Panc1 (cell line): ENCODE results near the gene ELL2.

ENCODE experiments used
- POLR2AphosphoS5 ChIP-seq: IDR thresholded peaks from 2 replicates; pipeline ENCODE4 v1.6.1; 2012; ENCODE audit warnings: mild to moderate bottlenecking, low read depth, low read length, moderate library complexity
- SIN3A ChIP-seq: IDR thresholded peaks from 2 replicates; pipeline ENCODE4 v1.6.1; 2012; ENCODE audit warnings: low read depth, mild to moderate bottlenecking, low read length, moderate library complexity, borderline replicate concordance; ENCODE audit not compliant: insufficient read depth
- TF ChIP-seq, protein P1 (sequence below): fragments of 450-650 bp; IDR thresholded peaks from 2 replicates; pipeline ENCODE4 v1.5.1; 2017; ENCODE audit warnings: mild to moderate bottlenecking
- TF ChIP-seq, protein P2 (sequence below), 2 experiments: IDR thresholded peaks; 2 replicates each; pipeline ENCODE4 v1.6.1; 2011 to 2012; ENCODE audit warnings: low read depth in 2 of 2, control low read depth in 1 of 2, low read length in 1 of 2, mild to moderate bottlenecking in 1 of 2, moderate library complexity in 1 of 2; ENCODE audit not compliant: insufficient read depth in 1 of 2

DNA sequence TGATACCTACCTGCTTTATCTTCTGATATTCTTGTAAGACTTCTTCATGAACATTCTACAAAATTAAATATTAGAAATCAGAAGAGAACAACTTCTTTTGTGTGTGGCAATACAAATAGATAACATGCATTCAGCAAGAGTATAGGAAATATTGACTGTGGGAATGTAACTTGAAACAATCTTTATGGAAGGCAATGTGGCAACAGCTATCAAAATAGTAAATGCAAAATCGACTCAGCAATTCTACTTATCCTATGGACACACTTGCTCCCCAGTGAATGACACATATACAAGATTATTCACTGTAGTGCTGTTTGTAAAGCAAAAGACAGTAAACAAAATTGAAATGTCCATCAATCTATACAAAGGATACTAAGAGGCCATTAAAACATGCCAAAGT, 72.6 kb downstream of the ELL2 start:
- TF ChIP-seq, protein P1, sequence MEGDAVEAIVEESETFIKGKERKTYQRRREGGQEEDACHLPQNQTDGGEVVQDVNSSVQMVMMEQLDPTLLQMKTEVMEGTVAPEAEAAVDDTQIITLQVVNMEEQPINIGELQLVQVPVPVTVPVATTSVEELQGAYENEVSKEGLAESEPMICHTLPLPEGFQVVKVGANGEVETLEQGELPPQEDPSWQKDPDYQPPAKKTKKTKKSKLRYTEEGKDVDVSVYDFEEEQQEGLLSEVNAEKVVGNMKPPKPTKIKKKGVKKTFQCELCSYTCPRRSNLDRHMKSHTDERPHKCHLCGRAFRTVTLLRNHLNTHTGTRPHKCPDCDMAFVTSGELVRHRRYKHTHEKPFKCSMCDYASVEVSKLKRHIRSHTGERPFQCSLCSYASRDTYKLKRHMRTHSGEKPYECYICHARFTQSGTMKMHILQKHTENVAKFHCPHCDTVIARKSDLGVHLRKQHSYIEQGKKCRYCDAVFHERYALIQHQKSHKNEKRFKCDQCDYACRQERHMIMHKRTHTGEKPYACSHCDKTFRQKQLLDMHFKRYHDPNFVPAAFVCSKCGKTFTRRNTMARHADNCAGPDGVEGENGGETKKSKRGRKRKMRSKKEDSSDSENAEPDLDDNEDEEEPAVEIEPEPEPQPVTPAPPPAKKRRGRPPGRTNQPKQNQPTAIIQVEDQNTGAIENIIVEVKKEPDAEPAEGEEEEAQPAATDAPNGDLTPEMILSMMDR = no peak
- no peak for TF ChIP-seq SIN3A
- TF ChIP-seq, protein P2, sequence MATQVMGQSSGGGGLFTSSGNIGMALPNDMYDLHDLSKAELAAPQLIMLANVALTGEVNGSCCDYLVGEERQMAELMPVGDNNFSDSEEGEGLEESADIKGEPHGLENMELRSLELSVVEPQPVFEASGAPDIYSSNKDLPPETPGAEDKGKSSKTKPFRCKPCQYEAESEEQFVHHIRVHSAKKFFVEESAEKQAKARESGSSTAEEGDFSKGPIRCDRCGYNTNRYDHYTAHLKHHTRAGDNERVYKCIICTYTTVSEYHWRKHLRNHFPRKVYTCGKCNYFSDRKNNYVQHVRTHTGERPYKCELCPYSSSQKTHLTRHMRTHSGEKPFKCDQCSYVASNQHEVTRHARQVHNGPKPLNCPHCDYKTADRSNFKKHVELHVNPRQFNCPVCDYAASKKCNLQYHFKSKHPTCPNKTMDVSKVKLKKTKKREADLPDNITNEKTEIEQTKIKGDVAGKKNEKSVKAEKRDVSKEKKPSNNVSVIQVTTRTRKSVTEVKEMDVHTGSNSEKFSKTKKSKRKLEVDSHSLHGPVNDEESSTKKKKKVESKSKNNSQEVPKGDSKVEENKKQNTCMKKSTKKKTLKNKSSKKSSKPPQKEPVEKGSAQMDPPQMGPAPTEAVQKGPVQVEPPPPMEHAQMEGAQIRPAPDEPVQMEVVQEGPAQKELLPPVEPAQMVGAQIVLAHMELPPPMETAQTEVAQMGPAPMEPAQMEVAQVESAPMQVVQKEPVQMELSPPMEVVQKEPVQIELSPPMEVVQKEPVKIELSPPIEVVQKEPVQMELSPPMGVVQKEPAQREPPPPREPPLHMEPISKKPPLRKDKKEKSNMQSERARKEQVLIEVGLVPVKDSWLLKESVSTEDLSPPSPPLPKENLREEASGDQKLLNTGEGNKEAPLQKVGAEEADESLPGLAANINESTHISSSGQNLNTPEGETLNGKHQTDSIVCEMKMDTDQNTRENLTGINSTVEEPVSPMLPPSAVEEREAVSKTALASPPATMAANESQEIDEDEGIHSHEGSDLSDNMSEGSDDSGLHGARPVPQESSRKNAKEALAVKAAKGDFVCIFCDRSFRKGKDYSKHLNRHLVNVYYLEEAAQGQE (IDR thresholded peaks at IDR 0.05; ENCODE audit: insufficient read depth in 1 of 2, low read depth in 2 of 2, low read length in 1 of 2) = no peak
- no peak for TF ChIP-seq POLR2AphosphoS5
